Mesenchymal stem cell (in vitro differentiated cells and primary cell): ENCODE data around the gene HBP1.

Source experiments
- DNase-seq: peaks from one replicate; pipeline ENCODE4 v3.0.0-alpha.2; 2013
- H2AFZ ChIP-seq: one replicate; pipeline ENCODE4 v1.6.1; 2013; ENCODE audit warnings: low read depth, mild to moderate bottlenecking, control low read depth, inconsistent platforms, low read length, moderate library complexity
- H2AK5ac ChIP-seq: 2 replicates; pipeline ENCODE4 v1.6.1; 2013; ENCODE audit warnings: low read length, moderate library complexity, mild to moderate bottlenecking, inconsistent platforms; ENCODE audit not compliant: severe bottlenecking
- H2BK120ac ChIP-seq: one replicate; pipeline ENCODE4 v1.6.1; 2013; ENCODE audit warnings: low read depth, mild to moderate bottlenecking, inconsistent platforms, low read length, moderate library complexity
- H2BK12ac ChIP-seq, 2 experiments: one replicate each; pipeline ENCODE4 v1.6.1; 2013; ENCODE audit warnings: inconsistent platforms in 2 of 2, low read length in 2 of 2, mild to moderate bottlenecking in 2 of 2, moderate library complexity in 2 of 2, control low read depth in 1 of 2
- H2BK15ac ChIP-seq: one replicate; pipeline ENCODE4 v1.6.1; 2013; ENCODE audit warnings: mild to moderate bottlenecking, low read depth, inconsistent platforms; ENCODE audit not compliant: poor library complexity, severe bottlenecking
- H2BK5ac ChIP-seq: 2 replicates; pipeline ENCODE4 v1.6.1; 2013; ENCODE audit warnings: low read depth, mild to moderate bottlenecking, low read length, control low read depth, inconsistent platforms; ENCODE audit not compliant: poor library complexity, severe bottlenecking
- H3K14ac ChIP-seq, 2 experiments: one replicate each; pipeline ENCODE4 v1.6.1; 2013; ENCODE audit warnings: inconsistent platforms in 2 of 2, low read length in 2 of 2, control low read depth in 1 of 2, mild to moderate bottlenecking in 1 of 2, moderate library complexity in 1 of 2
- H3K18ac ChIP-seq, 2 experiments: one replicate each; pipeline ENCODE4 v1.6.1; 2013; ENCODE audit warnings: inconsistent platforms in 2 of 2, low read length in 2 of 2, control low read depth in 1 of 2, low read depth in 1 of 2, mild to moderate bottlenecking in 1 of 2
- H3K23ac ChIP-seq, 2 experiments: one replicate each; pipeline ENCODE4 v1.6.1; 2013; ENCODE audit warnings: inconsistent platforms in 2 of 2, low read length in 2 of 2, mild to moderate bottlenecking in 2 of 2, moderate library complexity in 2 of 2, control low read depth in 1 of 2
- H3K27ac ChIP-seq: 2 replicates; pipeline ENCODE4 v1.5.1; 2013; ENCODE audit warnings: mild to moderate bottlenecking, moderate library complexity, low read length, control low read depth, inconsistent platforms; ENCODE audit not compliant: poor library complexity, severe bottlenecking
- H3K27me3 ChIP-seq, 2 experiments: 2 replicates each; pipeline versions ENCODE4 v1.6.1 to v1.7.0; 2013; ENCODE audit warnings: low read length in 2 of 2, mild to moderate bottlenecking in 2 of 2, moderate library complexity in 2 of 2, control low read depth in 1 of 2, inconsistent platforms in 1 of 2; ENCODE audit not compliant: control insufficient read depth in 1 of 2, insufficient read depth in 1 of 2
- H3K36me3 ChIP-seq, 2 experiments: 2 replicates each; pipeline versions ENCODE4 v1.6.1 to v1.7.0; 2013; ENCODE audit warnings: low read length in 2 of 2, control low read depth in 1 of 2, inconsistent platforms in 1 of 2, low read depth in 1 of 2, mild to moderate bottlenecking in 1 of 2; ENCODE audit not compliant: insufficient read depth in 2 of 2, control insufficient read depth in 1 of 2
- H3K4ac ChIP-seq, 2 experiments: one replicate each; pipeline ENCODE4 v1.6.1; 2013; ENCODE audit warnings: inconsistent platforms in 2 of 2, low read length in 2 of 2, mild to moderate bottlenecking in 2 of 2, moderate library complexity in 2 of 2, control low read depth in 1 of 2, low read depth in 1 of 2
- H3K4me1 ChIP-seq: 2 replicates; pipeline ENCODE4 v1.6.1; 2013; ENCODE audit warnings: low read depth, low read length, control low read depth; ENCODE audit not compliant: control insufficient read depth, insufficient read depth
- H3K4me2 ChIP-seq: 2 replicates; pipeline ENCODE4 v1.6.1; 2013; ENCODE audit warnings: low read length, mild to moderate bottlenecking, inconsistent platforms; ENCODE audit not compliant: poor library complexity, severe bottlenecking
- H3K4me3 ChIP-seq, 2 experiments: 2 replicates each; pipeline versions ENCODE4 v1.5.1 to v1.7.0; 2013; ENCODE audit warnings: low read length in 2 of 2, mild to moderate bottlenecking in 2 of 2, control low read depth in 1 of 2, low read depth in 1 of 2; ENCODE audit not compliant: insufficient read depth in 1 of 2
- H3K79me1 ChIP-seq: replicated peaks from 2 replicates; pipeline ENCODE4 v1.6.1; 2013; ENCODE audit warnings: mild to moderate bottlenecking, control low read depth, low read length, inconsistent platforms; ENCODE audit not compliant: poor library complexity, severe bottlenecking
- H3K9ac ChIP-seq: 2 replicates; pipeline ENCODE4 v1.7.0; 2013; ENCODE audit warnings: mild to moderate bottlenecking, low read length, moderate library complexity
- H3K9me3 ChIP-seq: 2 replicates; pipeline ENCODE4 v1.7.0; 2013; ENCODE audit warnings: mild to moderate bottlenecking, low read length; ENCODE audit not compliant: control insufficient read depth
- H4K8ac ChIP-seq: one replicate; pipeline ENCODE4 v1.6.1; 2013; ENCODE audit warnings: inconsistent platforms, mild to moderate bottlenecking, low read length, moderate library complexity
- H4K91ac ChIP-seq: one replicate; pipeline ENCODE4 v1.6.1; 2013; ENCODE audit warnings: mild to moderate bottlenecking, low read length, inconsistent platforms
- WGBS: methylation state at CpG from one replicate; pipeline ENCODE4 v1.1.7; 2013; ENCODE audit warnings: mixed read lengths; 5-methylcytosine and 5-hydroxymethylcytosine counted together

The HBP1 gene

DNA sequence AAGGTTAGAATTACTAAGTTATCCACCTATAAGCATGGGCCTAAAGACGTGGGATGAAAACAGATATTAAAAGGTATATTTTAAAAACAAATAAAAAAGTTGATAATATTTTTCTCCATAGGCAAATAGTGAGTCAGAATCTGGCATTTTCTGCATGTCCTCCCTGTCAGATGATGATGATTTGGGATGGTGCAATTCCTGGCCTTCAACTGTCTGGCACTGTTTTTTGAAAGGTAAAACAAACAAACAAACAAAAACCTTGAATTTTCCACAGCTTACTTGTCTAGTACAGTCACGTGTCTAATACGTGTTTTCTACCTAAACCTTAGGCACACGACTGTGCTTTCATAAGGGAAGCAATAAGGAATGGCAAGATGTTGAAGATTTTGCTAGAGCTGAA lies 17.4 kb downstream of the HBP1 start:
- Histone ChIP-seq H3K79me1 (peaks cover 13% of the 10 kb centered on the region), H3K9ac (no peak overlapping the region), H3K4me2 (no peak overlapping the region), H3K23ac (no peak overlapping the region), H2BK120ac (no peak overlapping the region), H2BK5ac (no peak overlapping the region), H2BK15ac (no peak overlapping the region), H2AK5ac (no peak overlapping the region), H2AFZ (no peak overlapping the region), H3K9me3 (no peaks in the 10 kb centered on the region), H3K18ac (no peak overlapping the region), H4K8ac (no peak overlapping the region), H3K4ac (no peak overlapping the region), H3K4me3 (no peak overlapping the region), H3K36me3 (peaks cover 5 to 95% of the 10 kb centered on the region in 2 experiments), H2BK12ac (no peak overlapping the region), H3K14ac (no peak overlapping the region), H4K91ac (no peak overlapping the region), H3K27me3 (no peaks in the 10 kb centered on the region), H3K27ac (no peak overlapping the region), H3K4me1 (no peaks in the 10 kb centered on the region)
- 92% methylated on average over 3 of the region's 4 CpGs for WGBS
- DNase-seq = no peak

DNA sequence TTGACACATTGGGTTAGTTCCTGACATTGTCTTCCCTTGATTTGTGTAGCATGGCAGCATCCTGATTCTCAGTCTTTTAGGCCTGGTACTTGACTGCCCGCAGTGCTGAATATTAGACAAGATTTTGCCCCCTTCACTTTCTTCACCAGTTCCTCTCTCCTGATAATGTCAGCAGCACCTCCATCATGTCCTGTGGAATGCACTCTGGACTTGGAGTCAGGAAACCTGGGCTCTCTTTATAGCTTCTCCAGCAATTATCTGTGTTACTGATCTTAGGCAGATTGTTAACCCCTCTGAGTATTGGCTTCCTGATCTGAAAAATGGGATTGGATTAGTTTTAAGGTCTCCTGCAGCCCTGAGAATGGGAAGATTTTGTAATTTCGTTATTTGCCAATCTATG lies 19.0 kb downstream of the HBP1 start:
- H2BK15ac ChIP-seq = no peak overlapping the region
- H3K4ac ChIP-seq = no peak overlapping the region
- H3K18ac ChIP-seq = no peak overlapping the region
- H4K8ac ChIP-seq = no peak overlapping the region
- no peak overlapping the region for H2BK5ac ChIP-seq
- no peak overlapping the region for H2BK12ac ChIP-seq
- H2AFZ ChIP-seq = no peak overlapping the region
- H3K9ac ChIP-seq = no peak overlapping the region
- H2BK120ac ChIP-seq = no peak overlapping the region
- H3K79me1 ChIP-seq = peaks cover 14% of the 10 kb centered on the region
- H2AK5ac ChIP-seq = no peak overlapping the region
- H4K91ac ChIP-seq = no peak overlapping the region
- no peak overlapping the region for H3K14ac ChIP-seq
- DNase-seq = no peak
- no peaks in the 10 kb centered on the region for H3K27me3 ChIP-seq
- no peak overlapping the region for H3K27ac ChIP-seq
- no peak overlapping the region for H3K23ac ChIP-seq
- H3K4me2 ChIP-seq = no peak overlapping the region
- H3K9me3 ChIP-seq = no peaks in the 10 kb centered on the region
- no peaks in the 10 kb centered on the region for H3K4me1 ChIP-seq
- H3K36me3 ChIP-seq = peaks cover 5 to 95% of the 10 kb centered on the region in 2 experiments
- no peak overlapping the region for H3K4me3 ChIP-seq
- 93% methylated on average over 2 of the region's 2 CpGs for WGBS

DNA sequence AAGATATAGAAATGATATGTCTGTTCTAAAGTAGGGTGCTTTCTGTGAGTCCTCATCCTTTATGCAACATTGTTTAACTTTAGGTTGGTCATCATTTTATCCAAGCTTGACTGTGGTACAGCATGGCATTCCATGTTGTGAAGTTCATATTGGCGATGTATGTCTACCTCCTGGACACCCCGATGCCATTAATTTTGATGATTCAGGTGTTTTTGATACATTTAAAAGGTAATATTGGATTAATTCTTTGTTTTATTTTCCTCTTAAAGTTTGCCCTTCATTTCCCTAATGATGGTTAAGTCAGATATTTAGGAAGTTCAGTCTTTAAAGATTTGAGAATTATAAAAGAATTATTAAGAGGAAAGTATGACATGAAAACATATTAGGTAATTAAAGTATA lies 21.3 kb downstream of the HBP1 start:
- no peak overlapping the region for H2BK15ac ChIP-seq
- no peak overlapping the region for H3K4ac ChIP-seq
- no peaks in the 10 kb centered on the region for H3K27me3 ChIP-seq
- no peak overlapping the region for H4K8ac ChIP-seq
- no peak overlapping the region for H3K9ac ChIP-seq
- H3K4me1 ChIP-seq = no peaks in the 10 kb centered on the region
- peaks cover 10% of the 10 kb centered on the region for H3K79me1 ChIP-seq
- H3K27ac ChIP-seq = no peak overlapping the region
- H2BK5ac ChIP-seq = no peak overlapping the region
- no peak overlapping the region for H3K18ac ChIP-seq
- H2AFZ ChIP-seq = no peak overlapping the region
- H2BK120ac ChIP-seq = no peak overlapping the region
- no peak for DNase-seq
- no peak overlapping the region for H3K23ac ChIP-seq
- no peaks in the 10 kb centered on the region for H3K9me3 ChIP-seq
- H3K14ac ChIP-seq = no peak overlapping the region
- 100% methylated on average over 1 of the region's 2 CpGs for WGBS
- peaks cover 5 to 97% of the 10 kb centered on the region in 2 experiments for H3K36me3 ChIP-seq
- H3K4me2 ChIP-seq = no peak overlapping the region
- H4K91ac ChIP-seq = no peak overlapping the region
- H2BK12ac ChIP-seq = no peak overlapping the region
- no peak overlapping the region for H2AK5ac ChIP-seq
- no peak overlapping the region for H3K4me3 ChIP-seq

DNA sequence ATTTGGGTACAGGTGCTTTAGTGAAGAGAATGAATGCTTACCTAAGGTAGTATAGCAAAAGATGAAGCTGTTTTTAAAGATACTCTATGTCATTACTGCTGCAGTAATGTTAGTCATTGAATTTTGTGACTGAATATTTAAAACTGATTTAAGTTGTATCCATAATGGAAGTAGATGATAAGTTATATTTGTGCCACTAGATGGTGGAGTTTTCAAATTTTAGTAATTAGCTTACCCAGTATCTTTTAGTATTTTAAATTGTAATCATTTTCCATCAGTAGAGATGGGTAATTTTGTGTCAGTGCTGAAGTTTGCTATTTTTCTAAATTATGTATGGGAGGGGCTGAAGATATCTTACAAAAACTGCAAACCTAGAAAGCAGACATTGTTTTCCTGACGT lies 25.2 kb downstream of the HBP1 start:
- Histone ChIP-seq H3K36me3 (peaks cover 17 to 99% of the 10 kb centered on the region in 2 experiments), H3K4ac (no peak overlapping the region), H3K27ac (no peak overlapping the region), H3K4me3 (no peak overlapping the region), H2AFZ (no peak overlapping the region), H4K8ac (no peak overlapping the region), H2BK15ac (no peak overlapping the region), H2AK5ac (no peak overlapping the region), H2BK120ac (no peak overlapping the region), H3K4me1 (no peaks in the 10 kb centered on the region), H3K27me3 (no peaks in the 10 kb centered on the region), H2BK12ac (no peak overlapping the region), H3K9me3 (no peaks in the 10 kb centered on the region), H3K14ac (no peak overlapping the region), H3K23ac (no peak overlapping the region), H3K9ac (no peak overlapping the region), H3K18ac (no peak overlapping the region), H3K4me2 (no peak overlapping the region), H3K79me1 (peaks cover 9% of the 10 kb centered on the region), H4K91ac (no peak overlapping the region), H2BK5ac (no peak overlapping the region)
- DNase-seq = no peak
- no CpG with 5 or more reads among the region's 1 CpG for WGBS
